Prostate gland (tissue), 2 donors: ENCODE data around the gene ABLIM1.

Experiments
- CTCF ChIP-seq, 4 experiments: fragments of 200-600 bp in 2 of 4; fragments of 450-650 bp in 2 of 4; sonication (generic) in 2 of 4; IDR thresholded peaks; 1 replicate in 3 of 4; 2 replicates in 1 of 4; pipeline ENCODE4 v1.5.1; 2016 to 2019; ENCODE audit warnings: antibody characterized with exemption in 4 of 4, mild to moderate bottlenecking in 2 of 4, moderate library complexity in 2 of 4
- POLR2A ChIP-seq: fragments of 450-650 bp; IDR thresholded peaks from one replicate; pipeline ENCODE4 v1.6.1; 2016; ENCODE audit warnings: antibody characterized with exemption, mild to moderate bottlenecking
- POLR2AphosphoS5 ChIP-seq: sonication (generic); formaldehyde crosslinking; IDR thresholded peaks from one replicate; pipeline ENCODE4 v1.6.1; 2017; ENCODE audit warnings: antibody characterized with exemption

DNA sequence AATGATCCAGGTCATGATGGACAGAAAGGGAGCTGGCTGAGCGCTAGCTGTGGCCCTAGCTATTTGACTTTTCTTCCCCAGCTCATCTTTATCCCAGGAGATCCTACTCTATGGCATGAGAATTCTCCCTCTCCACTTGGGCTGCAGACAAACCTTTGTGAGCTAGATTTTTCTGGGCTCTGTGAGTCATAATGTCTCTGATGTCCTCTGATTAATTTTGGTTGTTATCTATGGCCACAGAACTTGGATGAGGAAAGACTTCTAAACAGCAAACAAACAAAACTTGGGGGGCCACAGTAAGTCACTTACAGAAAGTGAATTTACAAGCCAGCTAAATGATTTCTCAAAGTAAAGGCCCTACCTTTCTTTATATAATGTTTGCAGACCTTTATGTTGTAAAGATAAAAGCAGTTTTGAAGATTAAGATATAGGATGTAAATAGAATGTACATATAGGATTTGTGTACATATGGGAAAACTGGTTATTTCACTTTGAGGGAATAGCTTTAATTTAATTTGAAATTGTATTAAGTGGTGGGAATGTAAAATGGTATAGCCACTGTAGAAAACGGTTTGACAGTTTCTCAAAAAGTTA, 10.4 kb downstream of the ABLIM1 start:
- no peak for TF ChIP-seq CTCF (IDR thresholded peaks at IDR 0.05)
- no peak for TF ChIP-seq POLR2AphosphoS5
- no peak for TF ChIP-seq POLR2A
